ENCODE data around the gene DPP6. TPM values are rescaled to one million over a fixed set of nuclear protein-coding genes. Genes with fewer than 3 reads are reported as not detected.

Gene DPP6
- total and polyA plus RNA-seq, 9 of the 15 experiments (the other 6 are each of a cell fraction or from before 2014, with no cell fraction given) = not detected

- TF ChIP-seq E2F6 (IDR thresholded peaks at IDR 0.05; ENCODE audit: borderline replicate concordance in 1 of 2, extremely low read depth in 1 of 2, insufficient read depth in 1 of 2, insufficient read length in 1 of 2, low read depth in 1 of 2, low read length in 1 of 2, poor library complexity in 1 of 2, severe bottlenecking in 1 of 2) (peak; percentile 59 to 81), SMAD2 (IDR thresholded peaks at IDR 0.05; ENCODE audit: low read depth, low read length) (no peak), NFRKB (IDR thresholded peaks at IDR 0.05; ENCODE audit: low read depth) (peak; percentile 92), CSDE1 (IDR thresholded peaks at IDR 0.05) (peak in 1 of 2 experiments; percentile 38; a peak in 1 of 4 replicates), PBX2 (CRISPR knock-in tag; IDR thresholded peaks at IDR 0.05; ENCODE audit: low read depth) (no peak), PBX2 (tag; conservative IDR thresholded peaks at IDR 0.05; ENCODE audit: low read depth) (0 out of 2 replicates have a peak, but pooled peaks have one; percentile 5), SPI1 (IDR thresholded peaks at IDR 0.05; ENCODE audit: borderline replicate concordance, low read depth, low read length) (peak; percentile 58; the same call in 1 of the 2 replicates), GABPA (tag; conservative IDR thresholded peaks at IDR 0.05; ENCODE audit: low read depth) (peak; percentile 78), THRAP3 (IDR thresholded peaks at IDR 0.05; ENCODE audit: borderline replicate concordance) (0 out of 2 replicates have a peak, but pooled peaks have one; percentile 42), L3MBTL2 (IDR thresholded peaks at IDR 0.05) (peak; percentile 62), CEBPG (CRISPR knock-in tag; IDR thresholded peaks at IDR 0.05) (no peak), CEBPG (tag; conservative IDR thresholded peaks at IDR 0.05 in 1 of 2, IDR thresholded peaks at IDR 0.05 in 1 of 2) (peak in 1 of 2 experiments; percentile 51; a peak in 2 of 4 replicates), MTF1 (CRISPR knock-in tag; IDR thresholded peaks at IDR 0.05; ENCODE audit: borderline replicate concordance) (no peak), VEZF1 (CRISPR knock-in tag; IDR thresholded peaks at IDR 0.05) (peak; percentile 59; the same call in 1 of the 2 replicates), PYGO2 (tag; IDR thresholded peaks at IDR 0.05) (no peak), RAD51 (IDR thresholded peaks at IDR 0.05; ENCODE audit: borderline replicate concordance, low read depth) (no peak), ETV1 (tag; conservative IDR thresholded peaks at IDR 0.05; ENCODE audit: low read depth) (peak; percentile 92), NFIC (IDR thresholded peaks at IDR 0.05) (peak; percentile 54; the same call in 1 of the 2 replicates), RBBP5 (IDR thresholded peaks at IDR 0.05; ENCODE audit: borderline replicate concordance, insufficient read depth, low read length, poor library complexity, severe bottlenecking) (peak; percentile 47), SIN3A (IDR thresholded peaks at IDR 0.05; ENCODE audit: borderline replicate concordance in 2 of 2, control insufficient read depth in 1 of 2, low read depth in 2 of 2, low read length in 2 of 2) (peak in 1 of 2 experiments; percentile 35; a peak in 1 of 4 replicates), POLR2G (IDR thresholded peaks at IDR 0.05; ENCODE audit: low read depth, low read length) (peak; percentile 81)
Measured at GRCh38 chr7:154680894-154681659, 628.9 kb downstream of the DPP6 start (continued).
